ENCODE data around the gene SUPT20H.

DNA sequence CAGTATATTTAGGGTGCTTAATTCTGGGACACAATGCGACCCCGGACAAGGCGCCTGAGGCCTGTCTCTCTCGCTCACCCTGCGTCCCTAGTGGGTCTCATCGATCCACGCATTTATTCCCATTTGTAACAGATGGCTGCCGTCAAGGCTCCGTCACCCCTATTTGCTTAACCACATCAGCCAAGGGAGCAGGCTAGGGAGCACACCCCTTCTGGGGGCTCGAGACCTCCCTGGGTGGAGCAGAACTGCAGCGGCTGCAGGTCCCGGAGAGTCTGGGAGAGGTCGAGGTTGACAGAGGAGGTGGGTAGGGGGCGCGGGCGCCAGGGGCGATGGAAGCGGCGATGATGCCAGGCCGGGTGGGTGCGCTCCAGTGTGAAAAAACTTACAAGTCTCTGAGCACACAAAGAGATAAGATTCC is 60.9 kb downstream of the SUPT20H start:
- TF ChIP-seq POLR2A (IDR thresholded peaks at IDR 0.05): no peak
- TF ChIP-seq, protein P1, sequence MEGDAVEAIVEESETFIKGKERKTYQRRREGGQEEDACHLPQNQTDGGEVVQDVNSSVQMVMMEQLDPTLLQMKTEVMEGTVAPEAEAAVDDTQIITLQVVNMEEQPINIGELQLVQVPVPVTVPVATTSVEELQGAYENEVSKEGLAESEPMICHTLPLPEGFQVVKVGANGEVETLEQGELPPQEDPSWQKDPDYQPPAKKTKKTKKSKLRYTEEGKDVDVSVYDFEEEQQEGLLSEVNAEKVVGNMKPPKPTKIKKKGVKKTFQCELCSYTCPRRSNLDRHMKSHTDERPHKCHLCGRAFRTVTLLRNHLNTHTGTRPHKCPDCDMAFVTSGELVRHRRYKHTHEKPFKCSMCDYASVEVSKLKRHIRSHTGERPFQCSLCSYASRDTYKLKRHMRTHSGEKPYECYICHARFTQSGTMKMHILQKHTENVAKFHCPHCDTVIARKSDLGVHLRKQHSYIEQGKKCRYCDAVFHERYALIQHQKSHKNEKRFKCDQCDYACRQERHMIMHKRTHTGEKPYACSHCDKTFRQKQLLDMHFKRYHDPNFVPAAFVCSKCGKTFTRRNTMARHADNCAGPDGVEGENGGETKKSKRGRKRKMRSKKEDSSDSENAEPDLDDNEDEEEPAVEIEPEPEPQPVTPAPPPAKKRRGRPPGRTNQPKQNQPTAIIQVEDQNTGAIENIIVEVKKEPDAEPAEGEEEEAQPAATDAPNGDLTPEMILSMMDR (IDR thresholded peaks at IDR 0.05): no peak

All from adrenal gland (tissue), 5 donors.